Measurements from ENCODE around the gene SYNGR4. TPM values are rescaled to one million over a fixed set of nuclear protein-coding genes. Genes with fewer than 3 reads are reported as not detected.

The SYNGR4 gene
- polyA plus RNA-seq, 3 donors from 2014 or later: not detected

DNA sequence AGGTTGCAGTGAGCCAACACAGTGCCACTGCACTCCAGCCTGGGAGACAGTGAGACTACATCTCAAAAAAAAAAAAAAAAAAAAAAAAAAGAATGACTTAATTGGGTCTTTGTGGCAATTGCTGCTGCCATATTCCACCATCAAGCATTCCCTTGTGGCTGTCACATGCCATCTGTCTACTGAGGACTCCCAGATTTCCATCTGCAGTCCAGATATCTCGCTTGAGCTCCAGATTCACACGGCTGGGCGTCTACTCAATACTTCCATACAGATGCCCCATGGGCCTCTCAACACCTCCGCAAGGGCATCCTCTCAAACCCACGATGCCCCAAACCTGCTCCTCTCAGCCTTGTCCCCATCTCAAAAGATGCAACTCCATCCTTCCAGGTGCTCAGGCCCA, 13.3 kb upstream of the SYNGR4 start:
- Mint-ChIP-seq H3K9me3 (no peaks in the 10 kb centered on the region), H3K4me1 (no peaks in the 10 kb centered on the region), H3K4me3 (no peak overlapping the region), H3K27me3 (ENCODE audit: low read depth in 3 of 3) (peaks cover 0 to 3% (median 3%) of the 10 kb centered on the region in 3 donors), H3K27ac (no peak overlapping the region), H3K36me3 (peaks cover 0 to 4% (median 4%) of the 10 kb centered on the region in 3 donors)
- no peak for DNase-seq

DNA sequence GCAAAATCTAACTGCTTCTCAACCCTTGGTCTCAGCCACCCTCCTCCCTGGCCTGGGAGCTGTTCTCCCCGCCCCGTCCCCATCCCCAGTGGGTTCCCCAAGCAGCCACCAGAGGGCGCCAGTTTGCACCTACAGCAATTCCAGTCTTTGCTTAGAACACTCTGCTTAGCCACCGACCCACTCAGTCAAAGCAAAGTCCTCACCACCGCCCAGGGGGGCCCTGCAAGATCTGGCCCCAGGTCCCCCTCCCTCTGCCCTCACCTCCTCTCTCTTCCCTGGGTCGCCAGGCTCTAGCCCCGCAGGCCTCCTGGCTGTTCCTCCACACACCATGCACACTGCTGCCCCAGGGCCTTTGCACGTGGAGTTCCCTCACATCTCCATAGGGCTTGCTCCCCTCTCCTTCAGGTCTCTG, 12.8 kb upstream of the SYNGR4 start:
- H3K36me3 Mint-ChIP-seq: peaks cover 0 to 4% (median 4%) of the 10 kb centered on the region in 3 donors
- DNase-seq: peak; percentile 64 to 70 (median 65)
- peaks cover 0 to 3% (median 0%) of the 10 kb centered on the region in 3 donors for H3K27me3 Mint-ChIP-seq (ENCODE audit: low read depth in 3 of 3)
- no peak overlapping the region for H3K4me3 Mint-ChIP-seq
- H3K27ac Mint-ChIP-seq: no peak overlapping the region
- H3K9me3 Mint-ChIP-seq: no peaks in the 10 kb centered on the region
- no peaks in the 10 kb centered on the region for H3K4me1 Mint-ChIP-seq

DNA sequence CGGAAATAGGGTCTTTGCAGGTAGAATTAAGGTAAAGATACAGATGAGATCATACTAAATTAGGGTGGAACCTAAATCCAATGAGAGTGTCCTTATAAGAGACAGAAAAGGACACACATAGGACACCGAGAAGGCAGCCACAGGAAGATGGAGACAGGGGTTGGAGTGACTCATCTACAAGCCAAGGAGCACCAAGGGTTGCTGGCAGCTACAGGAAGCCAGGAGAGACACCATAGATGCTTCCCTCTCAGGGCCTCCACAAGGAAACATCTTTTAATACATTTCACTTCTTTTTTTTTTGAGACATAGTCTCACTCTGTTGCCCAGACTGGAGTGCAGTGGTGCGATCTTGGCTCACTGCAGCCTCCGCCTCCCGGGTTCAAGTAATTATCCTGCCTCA, 10.5 kb upstream of the SYNGR4 start:
- Mint-ChIP-seq H3K4me1 (no peaks in the 10 kb centered on the region), H3K36me3 (peaks cover 0 to 5% (median 0%) of the 10 kb centered on the region in 3 donors), H3K4me3 (no peak overlapping the region), H3K27ac (no peak overlapping the region), H3K27me3 (ENCODE audit: low read depth in 3 of 3) (peaks cover 0 to 2% (median 0%) of the 10 kb centered on the region in 3 donors), H3K9me3 (no peaks in the 10 kb centered on the region)
- no peak for DNase-seq

DNA sequence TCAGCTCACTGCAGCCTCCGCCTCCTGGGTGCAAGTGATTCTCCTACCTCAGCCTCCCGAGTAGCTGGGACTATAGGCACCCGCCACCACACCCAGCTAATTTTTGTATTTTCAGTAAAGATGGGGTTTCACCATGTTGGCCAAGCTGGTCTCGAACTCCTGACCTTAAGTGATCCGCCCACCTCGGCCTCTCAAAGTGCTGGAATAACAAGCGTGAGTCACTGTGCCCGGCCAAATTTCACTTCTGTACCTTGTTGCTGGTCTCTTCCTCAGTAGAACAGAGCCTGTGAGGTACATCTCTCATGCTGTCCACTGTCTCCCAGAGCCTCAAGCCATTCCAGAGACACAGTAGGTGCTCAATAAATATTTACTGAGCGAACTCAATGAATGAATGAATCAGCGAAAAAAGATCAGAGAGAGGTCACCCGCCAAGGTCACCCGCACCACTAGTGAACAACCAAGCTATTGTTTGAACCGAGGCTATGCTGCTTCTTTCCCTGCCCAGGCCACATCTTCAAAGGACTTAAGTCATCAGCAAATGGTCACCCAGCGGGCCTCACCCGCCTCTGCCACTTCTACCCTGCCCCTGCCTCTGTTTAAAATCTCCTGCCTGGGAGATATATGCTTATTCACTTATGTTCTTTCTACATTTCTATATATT, 9.7 kb upstream of the SYNGR4 start:
- Mint-ChIP-seq H3K36me3 (peaks cover 0 to 6% (median 0%) of the 10 kb centered on the region in 3 donors), H3K27ac (peak overlapping the region in 1 of 6 donors; percentile 22), H3K27me3 (ENCODE audit: low read depth in 3 of 3) (peaks cover 0 to 2% (median 0%) of the 10 kb centered on the region in 3 donors), H3K9me3 (no peaks in the 10 kb centered on the region), H3K4me3 (no peak overlapping the region), H3K4me1 (no peaks in the 10 kb centered on the region)
- DNase-seq: no peak

DNA sequence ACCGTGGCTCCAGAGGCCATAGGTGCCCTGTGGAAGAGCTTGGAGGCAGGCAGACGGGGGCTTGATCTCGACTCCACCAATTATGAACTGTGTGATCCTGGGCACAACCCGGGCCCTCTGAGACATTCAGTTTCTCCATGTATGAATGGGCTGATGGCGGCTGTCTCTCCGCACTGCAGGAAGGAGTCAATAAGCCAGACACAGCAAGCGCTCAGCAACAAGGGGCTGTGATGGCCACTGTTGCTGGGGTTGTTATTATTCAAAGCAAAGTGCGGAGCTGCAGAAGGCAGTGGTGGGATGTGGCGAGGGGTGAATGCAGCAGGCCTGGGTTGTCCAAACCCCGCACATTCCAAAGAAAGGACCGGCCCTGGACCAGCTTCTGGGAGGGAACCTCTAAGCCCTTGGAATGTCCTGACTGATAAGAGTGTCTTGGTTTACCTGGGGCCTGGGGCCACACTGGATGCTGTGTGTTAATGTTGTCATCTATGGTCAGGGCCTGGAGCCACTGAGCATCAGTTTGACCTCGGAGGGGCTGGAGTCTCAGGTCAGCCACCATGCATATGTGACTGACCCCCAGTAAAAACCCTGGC, 8.7 kb upstream of the SYNGR4 start:
- DNase-seq: no peak
- Mint-ChIP-seq H3K27ac (no peak overlapping the region), H3K9me3 (no peaks in the 10 kb centered on the region), H3K27me3 (ENCODE audit: low read depth in 3 of 3) (peaks cover 0 to 2% (median 0%) of the 10 kb centered on the region in 3 donors), H3K36me3 (peaks cover 0 to 6% (median 0%) of the 10 kb centered on the region in 3 donors), H3K4me1 (no peaks in the 10 kb centered on the region), H3K4me3 (no peak overlapping the region)

DNA sequence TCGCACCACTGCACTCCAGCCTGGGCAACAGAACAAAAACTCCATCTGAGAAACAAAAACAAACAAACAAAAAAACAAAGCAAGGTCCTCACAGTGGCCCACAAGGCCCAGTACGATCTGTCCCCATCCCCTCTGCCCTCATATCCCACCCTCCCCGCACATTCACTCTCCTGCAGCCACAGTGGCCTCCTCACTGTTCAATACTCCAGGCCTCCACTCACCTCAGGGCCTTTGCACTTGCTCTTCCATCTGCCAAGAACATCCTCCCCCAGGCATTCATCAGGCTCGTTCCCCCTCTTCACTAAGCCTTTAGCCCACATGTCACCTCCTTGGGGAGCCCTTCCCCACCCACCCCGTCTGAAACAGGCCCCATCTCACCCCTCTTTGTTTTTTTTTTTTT, 5.0 kb upstream of the SYNGR4 start:
- no peaks in the 10 kb centered on the region for H3K9me3 Mint-ChIP-seq
- H3K27me3 Mint-ChIP-seq (ENCODE audit: low read depth in 3 of 3): peaks cover 4 to 7% (median 5%) of the 10 kb centered on the region in 3 donors
- DNase-seq: no peak
- no peak overlapping the region for H3K4me3 Mint-ChIP-seq
- no peak overlapping the region for H3K27ac Mint-ChIP-seq
- H3K36me3 Mint-ChIP-seq: peaks cover 0 to 6% (median 0%) of the 10 kb centered on the region in 3 donors
- peaks cover 7 to 13% of the 10 kb centered on the region in 2 donors for H3K4me1 Mint-ChIP-seq

DNA sequence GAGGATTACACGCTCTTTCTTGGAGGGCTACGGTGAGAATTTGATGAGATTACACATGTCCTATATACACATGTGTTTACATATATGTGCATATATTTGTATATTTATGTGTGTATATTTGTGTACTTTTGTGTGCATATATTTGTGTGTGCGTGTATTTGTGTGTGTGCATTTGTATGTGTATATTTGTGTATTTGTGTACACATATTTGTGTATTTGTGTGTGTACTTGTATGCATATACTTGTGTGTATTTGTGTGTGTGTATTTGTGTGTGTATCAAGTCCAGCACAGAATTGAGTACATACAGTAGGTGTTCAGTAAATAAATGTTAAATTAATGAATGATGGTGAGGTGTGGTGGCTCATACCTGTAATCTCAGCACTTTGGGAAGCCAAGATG, 2.3 kb upstream of the SYNGR4 start:
- Mint-ChIP-seq H3K4me3 (peak overlapping the region in 4 of 5 donors; percentile 15 to 44 (median 28)), H3K27me3 (ENCODE audit: low read depth in 3 of 3) (peaks cover 5 to 9% (median 8%) of the 10 kb centered on the region in 3 donors), H3K9me3 (no peaks in the 10 kb centered on the region), H3K27ac (peak overlapping the region in 1 of 6 donors; percentile 34), H3K4me1 (peaks cover 12 to 18% of the 10 kb centered on the region in 2 donors), H3K36me3 (peaks cover 0 to 6% (median 0%) of the 10 kb centered on the region in 3 donors)
- DNase-seq: no peak

DNA sequence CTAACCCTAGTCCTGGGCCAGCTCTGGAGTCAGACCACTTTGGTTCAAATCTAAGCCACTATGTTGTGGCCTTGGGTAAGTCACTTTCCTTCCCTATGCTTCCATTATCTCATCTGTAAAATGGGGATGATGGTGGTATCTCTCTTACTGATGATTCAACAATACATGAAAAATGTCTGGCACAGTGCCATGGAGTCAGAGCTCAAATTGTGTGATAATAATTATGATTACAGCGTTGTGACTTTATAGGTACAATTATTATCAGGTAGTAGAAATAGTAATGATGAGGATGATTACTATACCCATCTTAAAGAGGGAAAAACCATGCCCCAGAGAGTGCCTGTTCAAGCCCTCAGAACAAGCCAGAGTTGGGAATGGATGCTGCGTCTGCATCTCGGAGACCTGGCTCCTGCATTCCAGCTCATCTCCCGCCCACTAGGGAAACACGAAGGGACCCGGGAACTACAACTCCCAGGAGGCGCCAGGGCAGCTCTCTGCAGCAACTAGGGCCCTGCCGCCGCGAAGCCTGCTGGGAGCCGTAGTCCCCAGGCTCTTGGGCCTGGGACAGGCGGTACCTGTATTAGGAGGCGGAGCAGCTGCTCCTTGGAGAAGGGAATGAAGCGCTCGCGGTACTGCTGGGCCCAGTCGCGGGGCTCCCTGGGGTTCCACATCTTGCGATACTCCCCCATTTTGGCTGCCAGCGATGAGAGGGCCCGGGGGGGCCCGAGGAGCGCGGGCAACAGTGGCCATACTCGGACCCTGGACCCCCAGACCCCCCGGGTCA, 1.3 kb upstream of the SYNGR4 start:
- DNase-seq: peak; percentile 79 to 82 (median 81)
- Mint-ChIP-seq H3K9me3 (no peaks in the 10 kb centered on the region), H3K4me3 (peak overlapping the region; percentile 88 to 94 (median 90)), H3K27ac (peak overlapping the region; percentile 81 to 94 (median 86)), H3K27me3 (ENCODE audit: low read depth in 3 of 3) (peaks cover 5 to 9% (median 8%) of the 10 kb centered on the region in 3 donors), H3K36me3 (peaks cover 0 to 6% (median 0%) of the 10 kb centered on the region in 3 donors), H3K4me1 (peaks cover 12 to 18% of the 10 kb centered on the region in 2 donors)

DNA sequence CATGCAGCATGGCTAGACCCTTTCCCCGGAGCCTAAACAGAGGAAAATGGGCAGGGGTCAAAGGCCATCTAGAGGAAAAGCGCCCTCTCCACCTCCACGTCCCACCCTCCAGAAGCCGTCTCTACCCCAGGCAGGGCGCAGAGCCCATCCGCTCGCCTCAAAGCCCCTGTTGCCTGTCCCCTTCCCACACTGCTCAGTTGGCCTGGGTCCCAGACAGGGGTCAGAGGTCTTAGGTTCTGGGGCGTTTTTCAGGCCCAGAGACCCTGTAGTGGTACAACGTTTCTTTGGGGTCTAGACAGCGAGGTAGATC, 712 bp upstream of the SYNGR4 start:
- Mint-ChIP-seq H3K27me3 (ENCODE audit: low read depth in 3 of 3) (peaks cover 5 to 9% (median 8%) of the 10 kb centered on the region in 3 donors), H3K4me3 (peak overlapping the region; percentile 88 to 94 (median 90)), H3K9me3 (no peaks in the 10 kb centered on the region), H3K36me3 (peaks cover 0 to 4% (median 0%) of the 10 kb centered on the region in 3 donors), H3K4me1 (peaks cover 12 to 18% of the 10 kb centered on the region in 2 donors), H3K27ac (peak overlapping the region; percentile 81 to 96 (median 92))
- DNase-seq: no peak

DNA sequence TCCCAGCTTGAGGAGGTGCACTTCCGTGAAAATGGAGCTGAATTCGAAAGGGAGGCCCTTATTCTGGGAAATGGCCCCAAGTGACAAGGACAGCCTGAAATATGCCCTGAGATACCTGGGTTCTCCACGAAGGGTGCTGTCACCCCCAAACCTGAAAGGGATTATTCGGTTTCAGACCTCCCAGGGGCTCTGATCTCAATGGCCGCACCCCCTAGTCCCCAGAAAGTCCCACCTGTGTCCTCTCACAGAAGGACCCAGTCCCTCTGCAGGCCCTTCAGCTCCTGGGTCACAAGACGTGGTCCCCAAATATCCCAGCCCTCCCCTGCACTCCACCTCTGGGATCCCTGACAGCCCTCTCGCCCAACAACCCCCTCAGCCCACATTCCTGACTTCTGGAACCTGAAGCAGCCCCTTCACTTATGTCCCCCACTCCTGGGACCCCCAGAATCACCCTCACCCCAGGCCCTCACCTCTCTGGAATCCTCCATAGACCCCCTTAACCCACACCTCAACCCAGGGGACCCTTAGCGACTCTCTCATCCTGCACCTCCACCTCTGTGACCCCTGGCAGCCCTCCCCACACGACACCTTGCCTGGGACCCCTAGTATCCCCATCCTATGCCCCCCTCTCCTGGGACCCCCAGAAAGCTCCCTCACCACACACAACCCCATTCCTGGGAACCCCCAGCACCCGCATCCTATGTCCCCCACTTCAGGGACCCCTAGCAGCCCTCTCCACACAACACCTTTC, 606 bp downstream of the SYNGR4 start:
- DNase-seq: no peak
- Mint-ChIP-seq H3K27me3 (ENCODE audit: low read depth in 3 of 3) (peaks cover 5 to 11% (median 9%) of the 10 kb centered on the region in 3 donors), H3K4me3 (peak overlapping the region; percentile 88 to 94 (median 90)), H3K36me3 (no peaks in the 10 kb centered on the region), H3K9me3 (no peaks in the 10 kb centered on the region), H3K27ac (peak overlapping the region; percentile 81 to 96 (median 92)), H3K4me1 (peaks cover 12 to 18% of the 10 kb centered on the region in 2 donors)

DNA sequence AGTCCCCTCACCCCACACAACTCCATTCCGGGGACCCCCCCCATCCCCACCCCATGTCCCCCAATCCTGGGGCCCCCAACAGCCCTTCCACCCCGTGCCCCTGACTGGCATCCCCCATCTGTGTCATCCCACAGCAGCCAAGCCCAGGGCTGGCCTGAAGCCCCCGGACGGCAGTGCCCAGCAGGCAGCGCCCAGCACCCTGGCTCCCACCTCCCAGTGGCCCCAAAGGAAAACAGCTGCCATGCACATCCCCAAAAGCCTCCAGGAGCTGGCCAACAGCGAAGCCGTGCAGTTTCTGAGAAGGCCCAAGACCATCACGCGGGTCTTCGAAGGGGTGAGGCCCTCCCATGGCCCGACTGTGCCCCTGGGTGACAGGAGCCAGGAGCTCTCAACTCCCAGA, 1.4 kb downstream of the SYNGR4 start:
- Mint-ChIP-seq H3K27ac (peak overlapping the region in 1 of 6 donors; percentile 57), H3K4me3 (no peak overlapping the region), H3K27me3 (ENCODE audit: low read depth in 3 of 3) (peaks cover 5 to 11% (median 9%) of the 10 kb centered on the region in 3 donors), H3K9me3 (no peaks in the 10 kb centered on the region), H3K4me1 (peaks cover 12 to 18% of the 10 kb centered on the region in 2 donors), H3K36me3 (no peaks in the 10 kb centered on the region)
- DNase-seq: no peak

DNA sequence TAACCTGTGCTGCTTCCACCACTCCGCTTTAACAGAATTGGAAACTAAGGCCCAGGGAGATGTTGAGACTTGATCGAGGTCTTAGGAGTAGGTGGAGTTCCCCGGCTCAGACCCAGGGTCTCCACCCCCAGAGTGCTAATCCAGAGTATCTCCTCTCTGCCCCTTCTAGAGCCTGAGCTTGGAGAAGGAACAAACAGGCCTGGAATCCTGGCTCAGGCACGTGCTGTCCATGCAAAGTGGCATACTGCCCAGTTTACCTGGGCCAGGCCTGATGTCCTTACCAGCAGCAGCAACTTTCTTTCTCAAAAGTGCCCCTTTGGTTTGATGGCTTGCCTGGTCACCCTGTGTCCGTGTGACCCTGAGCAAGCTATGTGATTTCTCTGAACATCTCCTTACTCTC, 3.7 kb downstream of the SYNGR4 start:
- peaks cover 5 to 12% (median 9%) of the 10 kb centered on the region in 3 donors for H3K27me3 Mint-ChIP-seq (ENCODE audit: low read depth in 3 of 3)
- H3K9me3 Mint-ChIP-seq: no peaks in the 10 kb centered on the region
- no peak for DNase-seq
- H3K4me3 Mint-ChIP-seq: no peak overlapping the region
- no peaks in the 10 kb centered on the region for H3K36me3 Mint-ChIP-seq
- peaks cover 12 to 14% of the 10 kb centered on the region in 2 donors for H3K4me1 Mint-ChIP-seq
- H3K27ac Mint-ChIP-seq: no peak overlapping the region

DNA sequence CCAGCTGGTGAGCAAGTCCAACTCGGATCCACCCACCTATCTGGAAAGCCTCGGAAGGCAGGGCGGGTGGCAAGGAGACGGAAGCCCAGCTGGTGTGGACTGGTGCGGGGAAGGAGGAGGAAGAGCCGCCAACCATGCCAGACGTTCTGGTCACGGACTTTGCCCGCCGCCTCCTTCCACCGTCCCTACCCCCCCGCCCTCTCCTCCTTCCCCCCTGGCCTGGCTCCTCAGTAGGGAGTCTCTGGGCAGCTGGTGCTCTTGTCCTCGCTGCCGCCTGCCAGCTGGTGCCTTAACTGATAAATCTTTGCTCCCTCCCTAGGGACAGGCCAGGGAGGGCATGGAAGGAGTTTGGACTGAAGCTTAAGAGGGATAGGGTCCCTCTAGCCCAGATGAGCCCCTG, 4.8 kb downstream of the SYNGR4 start:
- Mint-ChIP-seq H3K27me3 (ENCODE audit: low read depth in 3 of 3) (peaks cover 2 to 10% (median 9%) of the 10 kb centered on the region in 3 donors), H3K9me3 (no peaks in the 10 kb centered on the region), H3K4me3 (no peak overlapping the region), H3K4me1 (peaks cover 7% of the 10 kb centered on the region in 2 donors), H3K27ac (no peak overlapping the region), H3K36me3 (no peaks in the 10 kb centered on the region)
- DNase-seq: no peak
